SK-N-SH treated with all-trans-retinoic acid at 6 μM for 48 hours (cell line): ENCODE measurements around the gene ABCC3.

ENCODE experiments used
- ATAC-seq: fragments of 200-7000 bp; cut with Tn5 transposase; 3 replicates; pipeline ENCODE4 v1.9.1; 2020; ENCODE audit warnings: mild to moderate bottlenecking, moderate library complexity
- ARNTL ChIP-seq: fragments of 450-650 bp; formaldehyde crosslinking; IDR thresholded peaks from 2 replicates; pipeline ENCODE4 v1.5.0; 2020; ENCODE audit warnings: low read depth, mild to moderate bottlenecking, moderate library complexity, borderline replicate concordance
- BACH2 ChIP-seq: fragments of 250-450 bp; sonication (Bioruptor Pico); IDR thresholded peaks from 2 replicates; pipeline ENCODE4 v1.9.0; 2021; ENCODE audit warnings: mild to moderate bottlenecking, borderline replicate concordance
- CREB5 ChIP-seq: fragments of 250-450 bp; sonication (Bioruptor Pico); IDR thresholded peaks from 2 replicates; pipeline ENCODE4 v1.5.1; 2020; ENCODE audit warnings: low read depth, mild to moderate bottlenecking, moderate library complexity
- CSDC2 ChIP-seq: fragments of 250-450 bp; sonication (Bioruptor Pico); IDR thresholded peaks from 2 replicates; pipeline ENCODE4 v1.5.0; 2020; ENCODE audit warnings: mild to moderate bottlenecking, moderate library complexity
- CSRNP3 ChIP-seq: fragments of 250-450 bp; sonication (Bioruptor Pico); IDR thresholded peaks from 2 replicates; pipeline ENCODE4 v1.5.1; 2021; ENCODE audit warnings: mild to moderate bottlenecking, moderate library complexity
- ESRRG ChIP-seq: fragments of 250-450 bp; sonication (Bioruptor Pico); IDR thresholded peaks from 2 replicates; pipeline ENCODE4 v1.6.1; 2021; ENCODE audit warnings: mild to moderate bottlenecking
- GLIS3 ChIP-seq: fragments of 250-450 bp; sonication (Bioruptor Pico); IDR thresholded peaks from 2 replicates; pipeline ENCODE4 v1.5.0; 2020; ENCODE audit warnings: mild to moderate bottlenecking, moderate library complexity
- ISL1 ChIP-seq: fragments of 250-450 bp; sonication (Bioruptor Pico); IDR thresholded peaks from 2 replicates; pipeline ENCODE4 v2.1.2; 2022; ENCODE audit warnings: mild to moderate bottlenecking, moderate library complexity
- OSR1 ChIP-seq: fragments of 250-450 bp; sonication (Bioruptor Pico); IDR thresholded peaks from 2 replicates; pipeline ENCODE4 v1.8.0; 2022; ENCODE audit warnings: moderate library complexity, mild to moderate bottlenecking, inconsistent platforms
- PATZ1 ChIP-seq: fragments of 250-450 bp; sonication (Bioruptor Pico); IDR thresholded peaks from 2 replicates; pipeline ENCODE4 v1.8.0; 2020; ENCODE audit warnings: mild to moderate bottlenecking, moderate library complexity, borderline replicate concordance
- PPARA ChIP-seq: fragments of 250-450 bp; sonication (Bioruptor Pico); IDR thresholded peaks from 2 replicates; pipeline ENCODE4 v1.5.0; 2020; ENCODE audit warnings: mild to moderate bottlenecking, borderline replicate concordance
- RARB ChIP-seq: fragments of 250-450 bp; sonication (Bioruptor Pico); IDR thresholded peaks from 2 replicates; pipeline ENCODE4 v1.8.0; 2021; ENCODE audit warnings: mild to moderate bottlenecking, moderate library complexity
- SNAI2 ChIP-seq: fragments of 250-450 bp; sonication (Bioruptor Pico); IDR thresholded peaks from 2 replicates; pipeline ENCODE4 v1.5.0; 2020; ENCODE audit warnings: mild to moderate bottlenecking, moderate library complexity
- TCF4 ChIP-seq: fragments of 250-450 bp; sonication (Bioruptor Pico); IDR thresholded peaks from 2 replicates; pipeline ENCODE4 v1.8.0; 2021; ENCODE audit warnings: mild to moderate bottlenecking, moderate library complexity, borderline replicate concordance
- TOX ChIP-seq: fragments of 250-450 bp; sonication (Bioruptor Pico); IDR thresholded peaks from 2 replicates; pipeline ENCODE4 v1.8.0; 2021; ENCODE audit warnings: mild to moderate bottlenecking, moderate library complexity, borderline replicate concordance
- TSHZ2 ChIP-seq: fragments of 250-450 bp; sonication (Bioruptor Pico); IDR thresholded peaks from 2 replicates; pipeline ENCODE4 v1.5.0; 2020; ENCODE audit warnings: mild to moderate bottlenecking, moderate library complexity
- ZC3H10 ChIP-seq: fragments of 250-450 bp; sonication (Bioruptor Pico); IDR thresholded peaks from 2 replicates; pipeline ENCODE4 v1.5.1; 2021; ENCODE audit warnings: mild to moderate bottlenecking, moderate library complexity
- ZFP3 ChIP-seq: fragments of 250-450 bp; sonication (Bioruptor Pico); IDR thresholded peaks from 2 replicates; pipeline ENCODE4 v1.5.0; 2020; ENCODE audit warnings: mild to moderate bottlenecking, moderate library complexity
- ZFP30 ChIP-seq: fragments of 450-650 bp; formaldehyde crosslinking; IDR thresholded peaks from 2 replicates; pipeline ENCODE4 v1.5.0; 2022; ENCODE audit warnings: mild to moderate bottlenecking, moderate library complexity
- ZNF565 ChIP-seq: fragments of 450-650 bp; formaldehyde crosslinking; conservative IDR thresholded peaks from 2 replicates; pipeline ENCODE4 v1.5.0; 2020; ENCODE audit warnings: low read depth, mild to moderate bottlenecking, moderate library complexity
- ZNF70 ChIP-seq: fragments of 450-650 bp; formaldehyde crosslinking; IDR thresholded peaks from 2 replicates; pipeline ENCODE4 v1.5.0; 2020; ENCODE audit warnings: mild to moderate bottlenecking, moderate library complexity
- ZNF8 ChIP-seq: fragments of 450-650 bp; formaldehyde crosslinking; IDR thresholded peaks from 2 replicates; pipeline ENCODE4 v1.5.0; 2020; ENCODE audit warnings: mild to moderate bottlenecking, moderate library complexity

Gene ABCC3

GRCh38 chr17:50691550-50692447 lies 57.1 kb downstream of the ABCC3 start:
- no peak for ATAC-seq
- TF ChIP-seq CREB5 (CRISPR knock-in tag) (no peak), GLIS3 (CRISPR knock-in tag) (no peak), ZNF70 (no peak), ESRRG (no peak)
- TF ChIP-seq, all 23 proteins: peak for 0

GRCh38 chr17:50692448-50693035 lies 57.9 kb downstream of the ABCC3 start:
- no peak; the same call in 2 of the 3 replicates for ATAC-seq
- TF ChIP-seq ISL1 (CRISPR knock-in tag) = peak; percentile 22; the same call in 1 of the 2 replicates
- TF ChIP-seq PPARA (CRISPR knock-in tag) = no peak
- no peak for TF ChIP-seq CREB5 (CRISPR knock-in tag)
- no peak for TF ChIP-seq OSR1 (CRISPR knock-in tag)
- no peak for TF ChIP-seq ZNF70
- no peak for TF ChIP-seq TSHZ2 (CRISPR knock-in tag)
- TF ChIP-seq ZFP3 (CRISPR knock-in tag) = no peak
- TF ChIP-seq CSDC2 (CRISPR knock-in tag) = no peak
- TF ChIP-seq, all 23 proteins: peak for 1

- ATAC-seq = no peak
- no peak for TF ChIP-seq ZNF565 (CRISPR knock-in tag)
- no peak for TF ChIP-seq PPARA (CRISPR knock-in tag)
- no peak for TF ChIP-seq OSR1 (CRISPR knock-in tag)
- no peak for TF ChIP-seq ISL1 (CRISPR knock-in tag)
- TF ChIP-seq ZFP3 (CRISPR knock-in tag) = no peak
- no peak for TF ChIP-seq SNAI2
- TF ChIP-seq ZC3H10 (CRISPR knock-in tag) = no peak
- TF ChIP-seq CSRNP3 (CRISPR knock-in tag) = no peak
- no peak for TF ChIP-seq ZFP30
- no peak for TF ChIP-seq CREB5 (CRISPR knock-in tag)
- no peak for TF ChIP-seq ZNF70
- TF ChIP-seq PATZ1 (CRISPR knock-in tag) = no peak
- no peak for TF ChIP-seq BACH2 (CRISPR knock-in tag)
- TF ChIP-seq TCF4 (CRISPR knock-in tag) = no peak
- TF ChIP-seq ZNF8 = no peak
- TF ChIP-seq ARNTL (CRISPR knock-in tag) = no peak
- no peak for TF ChIP-seq RARB (CRISPR knock-in tag)
- no peak for TF ChIP-seq TOX (CRISPR knock-in tag)
Measured at GRCh38 chr17:50693036-50693682, 58.5 kb downstream of the ABCC3 start.
